HepG2 (cell line): Measurements from ENCODE around the gene TUBB4B. TPM values are rescaled to one million over a fixed set of nuclear protein-coding genes. Genes with fewer than 3 reads are reported as not detected.

Experiments
- ASH2L ChIP-seq: fragments of 300-600, 200-600 bp; sonication (generic); IDR thresholded peaks from 2 replicates; pipeline ENCODE4 v1.7.0; 2017; ENCODE audit warnings: low read depth, mild to moderate bottlenecking, moderate library complexity, mixed read lengths, low read length; ENCODE audit not compliant: insufficient read length
- CREB1 ChIP-seq, 2 experiments: fragments of 450-650 bp in 1 of 2; IDR thresholded peaks; 2 replicates each; pipeline ENCODE4 v1.6.1; 2016 to 2017; ENCODE audit warnings: control low read depth in 1 of 2, mild to moderate bottlenecking in 1 of 2, missing compliant biosample characterization in 1 of 2, missing genetic modification characterization in 1 of 2
- GABPB1 ChIP-seq: IDR thresholded peaks from 2 replicates; pipeline ENCODE4 v1.6.1; 2016; ENCODE audit warnings: mild to moderate bottlenecking, missing genetic modification reagents, moderate library complexity, missing compliant biosample characterization
- HOXA5 ChIP-seq: sonication (generic); formaldehyde crosslinking; IDR thresholded peaks from 2 replicates; pipeline ENCODE4 v1.4.0; 2020; ENCODE audit warnings: missing genetic modification reagents
- ISX ChIP-seq: sonication (generic); formaldehyde crosslinking; conservative IDR thresholded peaks from 2 replicates; pipeline ENCODE4 v1.5.0; 2020; ENCODE audit warnings: missing genetic modification reagents
- NFYB ChIP-seq: sonication (generic); formaldehyde crosslinking; IDR thresholded peaks from 2 replicates; pipeline ENCODE4 v1.4.0; 2020; ENCODE audit warnings: missing genetic modification reagents
- NR2F6 ChIP-seq, 2 experiments: IDR thresholded peaks; 2 replicates each; pipeline ENCODE4 v1.6.1; 2016; ENCODE audit warnings: antibody characterized with exemption in 1 of 2, mild to moderate bottlenecking in 1 of 2
- PRMT3 ChIP-seq: sonication (generic); formaldehyde crosslinking; IDR thresholded peaks from 2 replicates; pipeline ENCODE4 v1.8.1; 2022; ENCODE audit warnings: low read depth, mild to moderate bottlenecking, moderate library complexity, missing genetic modification reagents, borderline replicate concordance
- SMAD1 ChIP-seq: sonication (generic); formaldehyde crosslinking; IDR thresholded peaks from 2 replicates; pipeline ENCODE4 v1.4.0; 2020; ENCODE audit warnings: missing genetic modification reagents, low read depth, mild to moderate bottlenecking, borderline replicate concordance
- ZBTB3 ChIP-seq: sonication (generic); formaldehyde crosslinking; IDR thresholded peaks from 2 replicates; pipeline ENCODE4 v1.4.0; 2020; ENCODE audit warnings: low read depth, mild to moderate bottlenecking, moderate library complexity, missing genetic modification reagents, borderline replicate concordance
- ZNF44 ChIP-seq: sonication (generic); formaldehyde crosslinking; IDR thresholded peaks from 2 replicates; pipeline ENCODE4 v1.5.1; 2020; ENCODE audit warnings: mild to moderate bottlenecking, missing genetic modification reagents
- ZNF496 ChIP-seq: sonication (generic); formaldehyde crosslinking; IDR thresholded peaks from 2 replicates; pipeline ENCODE4 v1.8.1; 2023; ENCODE audit warnings: mild to moderate bottlenecking, moderate library complexity, missing genetic modification reagents; ENCODE audit not compliant: insufficient replicate concordance
- ZNF550 ChIP-seq: sonication (generic); formaldehyde crosslinking; IDR thresholded peaks from 2 replicates; pipeline ENCODE4 v1.4.0; 2020; ENCODE audit warnings: mild to moderate bottlenecking, missing genetic modification reagents, borderline replicate concordance
- ZNF660 ChIP-seq: sonication (generic); formaldehyde crosslinking; IDR thresholded peaks from 2 replicates; pipeline ENCODE4 v1.5.1; 2020; ENCODE audit warnings: mild to moderate bottlenecking, low read depth, missing genetic modification reagents, borderline replicate concordance
- ZNF788 ChIP-seq: sonication (generic); formaldehyde crosslinking; IDR thresholded peaks from 2 replicates; pipeline ENCODE4 v1.5.0; 2020; ENCODE audit warnings: mild to moderate bottlenecking, missing genetic modification reagents, borderline replicate concordance
- polyA plus RNA-seq, 8 experiments: library from polyadenylated mRNA; depleted of rRNA in 3 of 8; stranded (reverse) in 7 of 8; unstranded in 1 of 8; fragments of >200 nt; fragmentation: Illumina TruSeq in 4 of 8; extraction: Trizol in 4 of 8; gene quantifications; 2 replicates each; pipeline versions ENCODE4 v1.2.1 to v1.2.3, GENCODE V29; 2011 to 2016; ENCODE audit warnings: low read depth in 4 of 8, missing spikeins in 1 of 8, mixed read lengths in 1 of 8; ENCODE audit not compliant: insufficient read depth in 1 of 8
- total RNA-seq, 5 experiments: library from RNA; depleted of rRNA; stranded (reverse); fragments of >200 nt; fragmentation: Illumina TruSeq; extraction: Trizol; gene quantifications; 2 replicates each; pipeline ENCODE4 v1.2.3, GENCODE V29; 2016; ENCODE audit warnings: low read depth in 1 of 5
- TF ChIP-seq, protein P1 (sequence below): sonication (generic); formaldehyde crosslinking; IDR thresholded peaks from 2 replicates; pipeline ENCODE4 v1.4.0; 2020; ENCODE audit warnings: missing genetic modification reagents
- TF ChIP-seq, protein P2 (sequence below): sonication (generic); formaldehyde crosslinking; IDR thresholded peaks from 2 replicates; pipeline ENCODE4 v1.4.0; 2020; ENCODE audit warnings: missing genetic modification reagents, mild to moderate bottlenecking, borderline replicate concordance
- TF ChIP-seq, protein P3 (sequence below): sonication (generic); formaldehyde crosslinking; conservative IDR thresholded peaks from 2 replicates; pipeline ENCODE4 v1.4.0; 2020; ENCODE audit warnings: missing genetic modification reagents
- TF ChIP-seq, protein P4 (sequence below): sonication (generic); formaldehyde crosslinking; IDR thresholded peaks from 2 replicates; pipeline ENCODE4 v1.4.0; 2020; ENCODE audit warnings: missing genetic modification reagents, mild to moderate bottlenecking, borderline replicate concordance
- TF ChIP-seq, protein P5 (sequence below): IDR thresholded peaks from 2 replicates; pipeline ENCODE4 v1.6.1; 2016; ENCODE audit warnings: low read depth, borderline replicate concordance
- TF ChIP-seq, protein P6 (sequence below): IDR thresholded peaks from 2 replicates; pipeline ENCODE4 v1.6.1; 2016; ENCODE audit warnings: control low read depth

Gene TUBB4B
- total and polyA plus RNA-seq, 2 of the 13 experiments (the other 11 are each of a cell fraction or from before 2014, with no cell fraction given) = 182 to 412 TPM

DNA sequence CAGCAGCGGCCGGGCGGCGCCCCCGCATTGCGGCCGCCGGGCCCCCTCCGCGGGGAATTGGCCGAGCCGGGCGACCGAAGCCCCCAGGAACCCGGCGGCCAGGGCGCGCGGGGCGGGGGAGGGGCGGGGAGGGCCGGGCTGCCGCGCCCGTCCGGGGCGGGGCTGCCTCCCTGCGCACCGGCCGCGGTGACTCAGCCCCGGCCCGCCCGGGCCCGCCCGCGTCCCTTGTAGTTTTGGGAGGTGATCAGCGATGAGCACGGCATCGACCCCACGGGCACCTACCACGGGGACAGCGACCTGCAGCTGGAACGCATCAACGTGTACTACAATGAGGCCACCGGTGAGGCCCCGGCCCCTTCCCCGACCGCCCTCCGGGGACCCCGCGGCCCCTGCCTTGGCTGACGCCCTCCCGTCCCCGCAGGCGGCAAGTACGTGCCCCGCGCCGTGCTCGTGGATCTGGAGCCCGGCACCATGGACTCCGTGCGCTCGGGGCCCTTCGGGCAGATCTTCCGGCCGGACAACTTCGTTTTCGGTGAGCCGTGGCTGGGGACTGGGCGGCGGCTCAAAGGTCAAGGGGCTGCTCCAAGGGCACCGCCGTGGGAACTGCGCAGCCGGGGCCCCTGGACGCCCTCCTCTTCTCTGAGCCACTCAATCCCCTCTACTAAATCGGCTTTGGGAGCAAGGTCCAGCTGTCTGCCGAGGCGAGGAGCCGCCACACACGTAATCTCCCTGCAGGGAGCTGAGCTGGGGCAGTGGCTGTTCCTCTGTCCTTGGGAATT is 592 bp downstream of the TUBB4B start (continued):
- TF ChIP-seq NFYB (CRISPR knock-in tag) (no peak; the same call in 1 of the 2 replicates), NR2F6 (IDR thresholded peaks at IDR 0.05) (peak; percentile 72), NR2F6 (CRISPR knock-in tag; IDR thresholded peaks at IDR 0.05) (peak; percentile 66), HOXA5 (CRISPR knock-in tag) (peak; percentile 73; the same call in 1 of the 2 replicates), ZBTB3 (CRISPR knock-in tag) (no peak), ZNF788 (CRISPR knock-in tag) (no peak; the same call in 1 of the 2 replicates), ZNF44 (CRISPR knock-in tag) (no peak), GABPB1 (peak; percentile 72; the same call in 1 of the 2 replicates), ZNF550 (CRISPR knock-in tag) (no peak), ZNF660 (CRISPR knock-in tag) (no peak), PRMT3 (CRISPR knock-in tag) (no peak), CREB1 (IDR thresholded peaks at IDR 0.05) (no peak), CREB1 (CRISPR knock-in tag; IDR thresholded peaks at IDR 0.05) (no peak), ASH2L (peak; percentile 59), ZNF496 (CRISPR knock-in tag) (no peak), ISX (CRISPR knock-in tag) (no peak), SMAD1 (CRISPR knock-in tag) (no peak)
- TF ChIP-seq, protein P1, sequence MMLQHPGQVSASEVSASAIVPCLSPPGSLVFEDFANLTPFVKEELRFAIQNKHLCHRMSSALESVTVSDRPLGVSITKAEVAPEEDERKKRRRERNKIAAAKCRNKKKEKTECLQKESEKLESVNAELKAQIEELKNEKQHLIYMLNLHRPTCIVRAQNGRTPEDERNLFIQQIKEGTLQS (CRISPR knock-in tag) = peak; percentile 42; the same call in 1 of the 2 replicates
- TF ChIP-seq, protein P2, sequence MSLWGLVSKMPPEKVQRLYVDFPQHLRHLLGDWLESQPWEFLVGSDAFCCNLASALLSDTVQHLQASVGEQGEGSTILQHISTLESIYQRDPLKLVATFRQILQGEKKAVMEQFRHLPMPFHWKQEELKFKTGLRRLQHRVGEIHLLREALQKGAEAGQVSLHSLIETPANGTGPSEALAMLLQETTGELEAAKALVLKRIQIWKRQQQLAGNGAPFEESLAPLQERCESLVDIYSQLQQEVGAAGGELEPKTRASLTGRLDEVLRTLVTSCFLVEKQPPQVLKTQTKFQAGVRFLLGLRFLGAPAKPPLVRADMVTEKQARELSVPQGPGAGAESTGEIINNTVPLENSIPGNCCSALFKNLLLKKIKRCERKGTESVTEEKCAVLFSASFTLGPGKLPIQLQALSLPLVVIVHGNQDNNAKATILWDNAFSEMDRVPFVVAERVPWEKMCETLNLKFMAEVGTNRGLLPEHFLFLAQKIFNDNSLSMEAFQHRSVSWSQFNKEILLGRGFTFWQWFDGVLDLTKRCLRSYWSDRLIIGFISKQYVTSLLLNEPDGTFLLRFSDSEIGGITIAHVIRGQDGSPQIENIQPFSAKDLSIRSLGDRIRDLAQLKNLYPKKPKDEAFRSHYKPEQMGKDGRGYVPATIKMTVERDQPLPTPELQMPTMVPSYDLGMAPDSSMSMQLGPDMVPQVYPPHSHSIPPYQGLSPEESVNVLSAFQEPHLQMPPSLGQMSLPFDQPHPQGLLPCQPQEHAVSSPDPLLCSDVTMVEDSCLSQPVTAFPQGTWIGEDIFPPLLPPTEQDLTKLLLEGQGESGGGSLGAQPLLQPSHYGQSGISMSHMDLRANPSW (CRISPR knock-in tag) = no peak
- TF ChIP-seq, protein P3, sequence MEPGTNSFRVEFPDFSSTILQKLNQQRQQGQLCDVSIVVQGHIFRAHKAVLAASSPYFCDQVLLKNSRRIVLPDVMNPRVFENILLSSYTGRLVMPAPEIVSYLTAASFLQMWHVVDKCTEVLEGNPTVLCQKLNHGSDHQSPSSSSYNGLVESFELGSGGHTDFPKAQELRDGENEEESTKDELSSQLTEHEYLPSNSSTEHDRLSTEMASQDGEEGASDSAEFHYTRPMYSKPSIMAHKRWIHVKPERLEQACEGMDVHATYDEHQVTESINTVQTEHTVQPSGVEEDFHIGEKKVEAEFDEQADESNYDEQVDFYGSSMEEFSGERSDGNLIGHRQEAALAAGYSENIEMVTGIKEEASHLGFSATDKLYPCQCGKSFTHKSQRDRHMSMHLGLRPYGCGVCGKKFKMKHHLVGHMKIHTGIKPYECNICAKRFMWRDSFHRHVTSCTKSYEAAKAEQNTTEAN (CRISPR knock-in tag) = no peak; the same call in 1 of the 2 replicates
- TF ChIP-seq, protein P4, sequence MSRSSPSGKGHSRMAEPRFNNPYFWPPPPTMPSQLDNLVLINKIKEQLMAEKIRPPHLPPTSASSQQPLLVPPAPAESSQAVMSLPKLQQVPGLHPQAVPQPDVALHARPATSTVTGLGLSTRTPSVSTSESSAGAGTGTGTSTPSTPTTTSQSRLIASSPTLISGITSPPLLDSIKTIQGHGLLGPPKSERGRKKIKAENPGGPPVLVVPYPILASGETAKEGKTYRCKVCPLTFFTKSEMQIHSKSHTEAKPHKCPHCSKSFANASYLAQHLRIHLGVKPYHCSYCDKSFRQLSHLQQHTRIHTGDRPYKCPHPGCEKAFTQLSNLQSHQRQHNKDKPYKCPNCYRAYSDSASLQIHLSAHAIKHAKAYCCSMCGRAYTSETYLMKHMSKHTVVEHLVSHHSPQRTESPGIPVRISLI (CRISPR knock-in tag) = no peak
- TF ChIP-seq, protein P5, sequence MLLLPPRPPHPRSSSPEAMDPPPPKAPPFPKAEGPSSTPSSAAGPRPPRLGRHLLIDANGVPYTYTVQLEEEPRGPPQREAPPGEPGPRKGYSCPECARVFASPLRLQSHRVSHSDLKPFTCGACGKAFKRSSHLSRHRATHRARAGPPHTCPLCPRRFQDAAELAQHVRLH (CRISPR knock-in tag) = 0 out of 2 replicates have a peak, but pooled peaks have one; percentile 21
- TF ChIP-seq, protein P6, sequence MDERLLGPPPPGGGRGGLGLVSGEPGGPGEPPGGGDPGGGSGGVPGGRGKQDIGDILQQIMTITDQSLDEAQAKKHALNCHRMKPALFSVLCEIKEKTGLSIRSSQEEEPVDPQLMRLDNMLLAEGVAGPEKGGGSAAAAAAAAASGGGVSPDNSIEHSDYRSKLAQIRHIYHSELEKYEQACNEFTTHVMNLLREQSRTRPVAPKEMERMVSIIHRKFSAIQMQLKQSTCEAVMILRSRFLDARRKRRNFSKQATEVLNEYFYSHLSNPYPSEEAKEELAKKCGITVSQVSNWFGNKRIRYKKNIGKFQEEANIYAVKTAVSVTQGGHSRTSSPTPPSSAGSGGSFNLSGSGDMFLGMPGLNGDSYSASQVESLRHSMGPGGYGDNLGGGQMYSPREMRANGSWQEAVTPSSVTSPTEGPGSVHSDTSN (CRISPR knock-in tag) = no peak
